Bronchial epithelial cell (primary cell): ENCODE data around the gene SETDB1. TPM values are rescaled to one million over a fixed set of nuclear protein-coding genes. Genes with fewer than 3 reads are reported as not detected.

Experiments used
- DNase-seq: peaks from one replicate; pipeline ENCODE4 v3.0.0-alpha.2; 2010; ENCODE audit warnings: low read depth
- FAIRE-seq: peaks from 2 replicates; lab custom pipeline; 2011; peaks lifted over from hg19 to GRCh38; lab: Jason Lieb, UNC
- H3K27me3 ChIP-seq: 2 replicates; pipeline ENCODE4 v1.5.1; 2011; ENCODE audit warnings: low read length; ENCODE audit not compliant: control insufficient read depth, insufficient read depth
- H3K36me3 ChIP-seq: 2 replicates; pipeline ENCODE4 v1.5.1; 2011; ENCODE audit warnings: low read length; ENCODE audit not compliant: control insufficient read depth, insufficient read depth
- H3K4me3 ChIP-seq: 2 replicates; pipeline ENCODE4 v1.5.1; 2011; ENCODE audit warnings: mild to moderate bottlenecking, low read depth, low read length, control low read depth
- CTCF ChIP-seq: IDR thresholded peaks from 2 replicates; pipeline ENCODE4 v1.5.1; 2011; ENCODE audit warnings: mild to moderate bottlenecking, moderate library complexity, low read length, control low read depth, inconsistent platforms; ENCODE audit not compliant: insufficient read depth, severe bottlenecking
- total RNA-seq: library from RNA; depleted of rRNA; stranded (reverse); fragments of >200 nt; gene quantifications from 2 replicates; pipeline ENCODE4 v1.2.1, GENCODE V29; 2014

Gene SETDB1
- total RNA-seq, 1 donor from 2014 or later, result 24.0 TPM

- TF ChIP-seq CTCF, result no peak
- H3K36me3 ChIP-seq, result peaks cover 21% of the 10 kb centered on the region
- no peak overlapping the region for H3K4me3 ChIP-seq
- FAIRE-seq (no peak), DNase-seq (no peak)
- no peaks in the 10 kb centered on the region for H3K27me3 ChIP-seq
These were observed 18.7 kb downstream of the SETDB1 start for GRCh38 chr1:150944856-150945255.

GRCh38 chr1:150954708-150955107 is 28.5 kb downstream of the SETDB1 start:
- Histone ChIP-seq H3K36me3 (peaks cover 11% of the 10 kb centered on the region), H3K4me3 (no peak overlapping the region), H3K27me3 (no peaks in the 10 kb centered on the region)
- no peak for FAIRE-seq
- no peak for TF ChIP-seq CTCF
- no peak for DNase-seq

- DNase-seq (no peak), FAIRE-seq (no peak)
- TF ChIP-seq CTCF, result no peak
- Histone ChIP-seq H3K36me3 (peaks cover 10% of the 10 kb centered on the region), H3K4me3 (no peak overlapping the region), H3K27me3 (no peaks in the 10 kb centered on the region)
These were observed 29.1 kb downstream of the SETDB1 start for GRCh38 chr1:150955280-150955679.

- no peaks in the 10 kb centered on the region for H3K27me3 ChIP-seq
- FAIRE-seq (no peak), DNase-seq (no peak)
- TF ChIP-seq CTCF, result no peak
- peaks cover 7% of the 10 kb centered on the region for H3K36me3 ChIP-seq
- H3K4me3 ChIP-seq, result no peak overlapping the region
These were observed 31.5 kb downstream of the SETDB1 start for GRCh38 chr1:150957666-150958065.

GRCh38 chr1:150960646-150961045 is 34.5 kb downstream of the SETDB1 start:
- no peak for FAIRE-seq
- H3K4me3 ChIP-seq, result no peak overlapping the region
- TF ChIP-seq CTCF, result no peak
- peaks cover 13% of the 10 kb centered on the region for H3K36me3 ChIP-seq
- DNase-seq, result no peak
- no peaks in the 10 kb centered on the region for H3K27me3 ChIP-seq

- Histone ChIP-seq H3K36me3 (peaks cover 22% of the 10 kb centered on the region), H3K27me3 (no peaks in the 10 kb centered on the region), H3K4me3 (no peak overlapping the region)
- no peak for TF ChIP-seq CTCF
- no peak for FAIRE-seq
- DNase-seq, result no peak
These were observed 35.6 kb downstream of the SETDB1 start for GRCh38 chr1:150961756-150962155.
